ENCODE measurements around the gene BIN2.

BIN2 gene

DNA sequence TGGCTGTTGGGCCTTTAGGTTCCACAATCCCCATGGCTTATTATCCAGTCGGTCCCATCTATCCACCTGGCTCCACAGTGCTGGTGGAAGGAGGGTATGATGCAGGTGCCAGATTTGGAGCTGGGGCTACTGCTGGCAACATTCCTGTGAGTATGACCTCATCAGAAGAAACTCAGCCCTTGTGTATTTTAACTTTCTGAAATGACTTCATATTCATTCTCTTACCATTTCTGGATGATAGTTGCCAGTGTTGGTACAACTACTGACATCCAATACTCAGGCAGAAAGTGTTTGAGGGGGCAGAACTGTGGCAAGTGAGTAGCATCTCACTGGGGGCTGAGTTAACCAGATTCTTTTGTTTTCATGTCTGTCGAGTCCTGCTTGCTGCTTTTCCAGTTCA lies 83.0 kb downstream of the BIN2 start:
- Histone ChIP-seq H3K27me3 (ENCODE audit: control insufficient read depth, insufficient read depth, low read length) (no peaks in the 10 kb centered on the region), H3K4me1 (ENCODE audit: control insufficient read depth, insufficient read depth, low read length) (no peaks in the 10 kb centered on the region; the same call in 1 of the 2 replicates), H3K9me3 (ENCODE audit: control insufficient read depth, insufficient read depth, low read length) (no peaks in the 10 kb centered on the region), H3K27ac (ENCODE audit: low read length) (no peak overlapping the region), H3K4me3 (ENCODE audit: low read length) (no peak overlapping the region), H3K36me3 (ENCODE audit: control insufficient read depth, insufficient read depth, low read length) (peaks cover 18% of the 10 kb centered on the region)
- DNase-seq (ENCODE audit: low read depth, low spot score): no peak
- no CpG with 5 or more reads among the region's 2 CpGs for WGBS (ENCODE audit: insufficient coverage, insufficient read length)

DNA sequence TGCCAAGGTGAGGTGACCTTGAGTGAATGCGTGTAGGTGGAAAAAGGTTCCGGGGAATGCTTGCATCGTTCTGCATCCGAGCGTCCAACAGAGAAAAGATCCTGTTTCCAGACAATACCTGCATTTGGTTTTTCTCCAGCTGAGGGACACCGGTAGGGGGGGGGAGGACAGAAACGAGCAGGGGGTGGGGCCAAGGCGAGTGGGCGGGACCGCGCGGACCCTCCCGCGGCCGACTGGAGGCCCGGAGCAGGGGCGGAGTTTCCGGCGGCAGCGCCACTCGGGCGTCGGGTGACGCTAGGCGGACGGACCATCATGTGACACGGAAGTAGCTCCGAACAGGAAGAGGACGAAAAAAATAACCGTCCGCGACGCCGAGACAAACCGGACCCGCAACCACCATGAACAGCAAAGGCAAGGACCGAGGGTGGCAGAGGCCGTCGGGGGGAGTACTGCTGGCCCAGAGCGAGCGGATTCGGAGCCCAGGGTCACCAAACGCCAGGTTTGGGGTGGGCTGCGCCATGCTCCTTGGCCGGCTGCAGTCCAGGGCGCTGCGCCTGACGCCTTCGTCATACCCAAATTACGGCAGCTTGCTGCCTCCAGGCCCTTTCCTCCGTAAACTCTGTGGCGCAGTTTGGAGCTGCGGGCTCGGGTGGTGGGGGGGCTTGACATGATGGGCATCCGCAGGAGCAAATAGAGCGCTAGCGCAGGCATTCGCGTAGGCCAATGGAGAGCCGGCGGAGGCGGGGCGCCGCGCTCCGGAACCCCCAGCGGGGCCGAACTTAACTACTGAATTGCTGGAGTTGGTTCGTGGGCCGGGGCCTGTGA lies 85.3 kb downstream of the BIN2 start, which contains the start of gene DAZAP2:
Gene DAZAP2, plus strand, starts transcription at position 317 of the 825 bp plus-strand sequence. Its CDS starts 82 bp downstream, at position 399.
- WGBS (ENCODE audit: insufficient coverage, insufficient read length): no CpG with 5 or more reads among the region's 70 CpGs
- peak within 1 kb of the TSS; percentile 98 for H3K4me3 ChIP-seq (ENCODE audit: low read length)
- no peaks in the 10 kb centered on the region for H3K27me3 ChIP-seq (ENCODE audit: control insufficient read depth, insufficient read depth, low read length)
- no peaks in the 10 kb centered on the region for H3K4me1 ChIP-seq (ENCODE audit: control insufficient read depth, insufficient read depth, low read length)
- DNase-seq (ENCODE audit: low read depth, low spot score): peak; percentile 94
- H3K36me3 ChIP-seq (ENCODE audit: control insufficient read depth, insufficient read depth, low read length): peaks cover 18% of the 10 kb centered on the region
- H3K9me3 ChIP-seq (ENCODE audit: control insufficient read depth, insufficient read depth, low read length): no peaks in the 10 kb centered on the region
- no peak within 1 kb of the TSS for H3K27ac ChIP-seq (ENCODE audit: low read length)

DNA sequence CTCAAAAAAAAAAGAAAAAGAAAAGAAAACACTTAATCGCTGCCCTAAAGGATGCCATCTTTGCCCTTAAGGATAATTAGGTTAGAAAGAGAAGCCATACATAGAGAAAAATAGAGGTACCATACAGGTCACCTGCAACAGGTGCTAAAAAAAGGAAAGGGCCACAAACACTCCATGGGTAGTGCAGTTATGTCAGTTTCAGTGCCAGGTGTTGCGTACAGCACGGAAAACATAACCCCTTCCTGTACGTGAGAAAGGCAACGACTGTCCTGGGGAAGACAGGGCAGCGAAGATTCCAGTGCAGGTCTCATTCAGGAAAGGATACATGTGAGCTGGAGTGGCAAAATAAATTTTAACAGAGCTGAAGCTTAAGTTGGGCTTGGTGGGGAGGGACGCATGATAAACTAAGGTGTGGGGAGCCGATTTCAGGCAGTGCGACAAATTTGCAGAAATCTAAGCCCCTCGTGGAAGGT lies 85.9 kb downstream of the BIN2 start:
- Histone ChIP-seq H3K4me3 (ENCODE audit: low read length) (peak overlapping the region; percentile 98; the same call in 1 of the 2 replicates), H3K4me1 (ENCODE audit: control insufficient read depth, insufficient read depth, low read length) (no peaks in the 10 kb centered on the region), H3K9me3 (ENCODE audit: control insufficient read depth, insufficient read depth, low read length) (no peaks in the 10 kb centered on the region), H3K27me3 (ENCODE audit: control insufficient read depth, insufficient read depth, low read length) (no peaks in the 10 kb centered on the region), H3K27ac (ENCODE audit: low read length) (no peak overlapping the region), H3K36me3 (ENCODE audit: control insufficient read depth, insufficient read depth, low read length) (peaks cover 16% of the 10 kb centered on the region)
- no CpG with 5 or more reads among the region's 10 CpGs for WGBS (ENCODE audit: insufficient coverage, insufficient read length)
- no peak for DNase-seq (ENCODE audit: low read depth, low spot score)

DNA sequence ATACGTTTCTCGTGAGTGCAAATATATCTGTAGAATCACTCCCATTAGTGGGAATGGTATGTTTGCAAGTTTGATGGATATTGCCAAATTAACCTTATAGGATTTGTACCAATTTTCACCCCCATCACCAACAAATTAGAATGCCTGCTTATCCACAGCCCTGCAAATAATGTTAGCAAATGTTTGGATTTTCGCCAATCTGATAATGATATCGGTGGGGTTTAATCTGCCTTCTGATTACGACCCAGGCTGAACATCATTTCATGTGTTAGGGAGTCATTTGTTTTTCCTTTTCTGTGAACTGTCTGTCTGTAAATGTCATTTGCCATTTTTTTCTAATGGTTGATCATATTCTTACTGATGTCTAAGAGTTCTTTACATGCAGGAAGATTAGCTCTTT lies 89.4 kb downstream of the BIN2 start:
- Histone ChIP-seq H3K27ac (ENCODE audit: low read length) (no peak overlapping the region), H3K4me3 (ENCODE audit: low read length) (no peak overlapping the region), H3K27me3 (ENCODE audit: control insufficient read depth, insufficient read depth, low read length) (no peaks in the 10 kb centered on the region), H3K4me1 (ENCODE audit: control insufficient read depth, insufficient read depth, low read length) (no peaks in the 10 kb centered on the region), H3K36me3 (ENCODE audit: control insufficient read depth, insufficient read depth, low read length) (no peaks in the 10 kb centered on the region), H3K9me3 (ENCODE audit: control insufficient read depth, insufficient read depth, low read length) (no peaks in the 10 kb centered on the region)
- no CpG with 5 or more reads among the region's 5 CpGs for WGBS (ENCODE audit: insufficient coverage, insufficient read length)
- no peak for DNase-seq (ENCODE audit: low read depth, low spot score)

DNA sequence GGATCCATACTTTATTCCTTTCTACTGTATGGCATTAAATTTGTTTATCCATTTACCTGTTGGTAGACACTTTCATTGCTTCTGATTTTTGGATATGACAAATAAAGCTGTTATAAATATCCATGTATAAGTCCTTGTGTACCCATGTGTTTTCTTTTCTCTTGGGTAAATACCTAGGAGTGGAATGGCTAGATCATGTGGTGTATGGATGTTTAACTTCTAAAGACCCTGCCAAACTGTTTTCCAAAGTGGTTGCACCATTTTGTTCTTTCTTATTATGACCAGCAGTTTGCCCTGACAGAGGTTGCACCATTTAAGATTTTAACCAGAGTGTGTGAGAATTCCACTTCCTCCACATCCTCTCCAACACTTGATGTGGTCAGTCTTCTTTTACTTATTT lies 91.3 kb downstream of the BIN2 start:
- no peak overlapping the region for H3K27ac ChIP-seq (ENCODE audit: low read length)
- H3K4me3 ChIP-seq (ENCODE audit: low read length): no peak overlapping the region
- no peaks in the 10 kb centered on the region for H3K36me3 ChIP-seq (ENCODE audit: control insufficient read depth, insufficient read depth, low read length)
- DNase-seq (ENCODE audit: low read depth, low spot score): no peak
- H3K27me3 ChIP-seq (ENCODE audit: control insufficient read depth, insufficient read depth, low read length): no peaks in the 10 kb centered on the region
- H3K9me3 ChIP-seq (ENCODE audit: control insufficient read depth, insufficient read depth, low read length): no peaks in the 10 kb centered on the region
- no peaks in the 10 kb centered on the region for H3K4me1 ChIP-seq (ENCODE audit: control insufficient read depth, insufficient read depth, low read length)

All from iPS DF 6.9 (cell line).